K562 (cell line): ENCODE results near the gene ANKS1A. TPM values are rescaled to one million over a fixed set of nuclear protein-coding genes. Genes with fewer than 3 reads are reported as not detected.

Experiments used
- ARID1B ChIP-seq: fragments of 450-650 bp; IDR thresholded peaks from 2 replicates; pipeline ENCODE4 v1.6.1; 2016; ENCODE audit warnings: antibody characterized with exemption, mild to moderate bottlenecking, inconsistent platforms
- BCOR ChIP-seq: fragments of 450-650 bp; IDR thresholded peaks from 2 replicates; pipeline ENCODE4 v1.6.1; 2016
- CCNT2 ChIP-seq: IDR thresholded peaks from 2 replicates; pipeline ENCODE4 v1.6.1; 2011; ENCODE audit warnings: borderline replicate concordance, low read depth, mild to moderate bottlenecking, moderate library complexity, mixed read lengths, low read length; ENCODE audit not compliant: insufficient read length; ENCODE audit errors: extremely low read depth
- FOS ChIP-seq: IDR thresholded peaks from 3 replicates; pipeline ENCODE4 v1.6.1; 2011; ENCODE audit not compliant: insufficient read length; ENCODE audit errors: extremely low read depth
- HDGF ChIP-seq: fragments of 450-650 bp; IDR thresholded peaks from 2 replicates; pipeline ENCODE4 v1.6.1; 2016
- JUND ChIP-seq, 2 experiments: IDR thresholded peaks; 2 replicates in 1 of 2; 3 replicates in 1 of 2; pipeline ENCODE4 v1.6.1; 2011; ENCODE audit warnings: borderline replicate concordance in 2 of 2, low read depth in 2 of 2, low read length in 2 of 2, improper control_type of control experiment in 1 of 2, missing biosample characterization in 1 of 2, missing genetic modification characterization in 1 of 2, missing genetic modification reagents in 1 of 2
- POU5F1 ChIP-seq: fragments of 150-350 bp; IDR thresholded peaks from 2 replicates; pipeline ENCODE4 v1.6.1; 2014; ENCODE audit warnings: borderline replicate concordance, low read length, low read depth, mild to moderate bottlenecking; ENCODE audit not compliant: partially characterized antibody
- SP2 ChIP-seq: IDR thresholded peaks from 2 replicates; pipeline ENCODE4 v1.6.1; 2011; ENCODE audit warnings: mild to moderate bottlenecking, low read depth, low read length, moderate library complexity; ENCODE audit not compliant: poor library complexity, severe bottlenecking; ENCODE audit errors: extremely low read depth
- ZKSCAN3 ChIP-seq: fragments of 250-450 bp; sonication (Bioruptor Pico); IDR thresholded peaks from 2 replicates; pipeline ENCODE4 v1.4.0; 2020
- polyA plus RNA-seq, 8 experiments: library from polyadenylated mRNA; depleted of rRNA in 4 of 8; stranded (reverse) in 5 of 8; unstranded in 3 of 8; fragments of >200 nt; fragmentation: Nextera tagmentation in 2 of 8; fragmentation: Illumina TruSeq in 1 of 8; extraction: Ambion mirVana in 2 of 8; extraction: Trizol in 1 of 8; gene quantifications; 2 replicates each; pipeline versions ENCODE4 v1.2.1 to v1.2.3, GENCODE V29; 2011 to 2014; ENCODE audit warnings: inconsistent platforms in 1 of 8, missing spikeins in 1 of 8
- total RNA-seq, 7 experiments: library from RNA; depleted of rRNA in 6 of 7; stranded (reverse); fragments of >200 nt in 6 of 7; fragmentation: Illumina TruSeq in 2 of 7; extraction: Trizol in 2 of 7; gene quantifications; 2 replicates each; pipeline versions ENCODE4 v1.2.1 to v1.2.3, GENCODE V29; 2011 to 2021; ENCODE audit warnings: low replicate concordance in 1 of 7
- TF ChIP-seq, protein P1 (sequence below): IDR thresholded peaks from 3 replicates; pipeline ENCODE4 v1.6.1; 2011; ENCODE audit warnings: borderline replicate concordance, mild to moderate bottlenecking, moderate library complexity; ENCODE audit not compliant: insufficient read length; ENCODE audit errors: extremely low read depth
- TF ChIP-seq, protein P2 (sequence below): sonication (generic); formaldehyde crosslinking; IDR thresholded peaks from 2 replicates; pipeline ENCODE4 v1.8.0; 2022; ENCODE audit warnings: mild to moderate bottlenecking, missing genetic modification reagents
- TF ChIP-seq, protein P3 (sequence below), 2 experiments: fragments of 450-650 bp in 1 of 2; sonication (generic) in 1 of 2; formaldehyde crosslinking in 1 of 2; IDR thresholded peaks; 2 replicates each; pipeline versions ENCODE4 v1.7.1 to v1.9.0; 2016 to 2022; ENCODE audit warnings: inconsistent platforms in 1 of 2, mild to moderate bottlenecking in 1 of 2, missing genetic modification reagents in 1 of 2

The ANKS1A gene
- total and polyA plus RNA-seq, 9 of the 15 experiments (the other 6 are each of a cell fraction or from before 2014, with no cell fraction given) = 1.1 to 13.8 (median 5.3) TPM

DNA sequence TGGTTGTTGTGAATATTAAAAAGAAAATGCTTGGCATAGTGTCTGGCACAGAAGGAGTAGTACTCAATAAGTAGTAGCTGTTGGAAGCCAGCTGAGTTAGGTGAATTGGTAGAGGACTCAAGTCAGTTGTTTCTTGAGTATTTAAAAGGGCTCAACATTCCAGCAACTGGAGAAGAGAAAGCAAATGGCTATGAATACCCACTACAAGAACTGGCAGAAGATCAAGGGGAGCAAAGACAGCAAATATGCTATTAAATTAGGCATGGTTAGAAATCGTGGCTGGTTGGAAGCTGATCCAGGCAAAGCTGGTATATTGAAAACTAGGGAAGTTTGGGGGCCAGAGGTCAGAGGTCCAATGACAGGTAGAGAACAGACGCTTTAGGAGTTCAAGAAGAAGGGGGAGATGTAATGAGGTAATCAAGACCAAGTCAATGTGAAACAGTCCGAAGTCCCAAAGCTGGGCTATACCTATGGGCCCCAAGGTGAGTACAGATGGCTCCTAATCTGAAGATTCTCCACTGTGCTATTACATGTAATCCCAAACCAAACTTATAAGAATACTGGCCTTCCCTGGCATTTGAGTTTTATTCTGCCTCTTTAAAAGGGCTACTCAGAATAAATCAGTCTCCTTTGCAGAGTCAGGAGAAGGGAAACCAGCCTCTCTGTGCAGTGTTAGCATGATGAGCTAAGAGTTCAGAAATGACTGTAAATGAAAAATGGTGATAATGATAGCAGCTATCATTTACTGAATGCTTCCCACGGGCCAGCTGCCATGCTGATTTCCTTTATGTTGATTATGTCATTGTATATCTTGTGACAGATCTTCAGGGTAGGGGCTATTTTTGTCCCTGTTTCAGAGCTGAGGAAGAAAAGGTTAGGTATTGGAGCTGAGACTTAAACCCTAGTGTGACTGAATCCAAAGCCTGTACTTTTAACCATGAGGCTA, 122.3 kb downstream of the ANKS1A start (continued):
- TF ChIP-seq, protein P1, sequence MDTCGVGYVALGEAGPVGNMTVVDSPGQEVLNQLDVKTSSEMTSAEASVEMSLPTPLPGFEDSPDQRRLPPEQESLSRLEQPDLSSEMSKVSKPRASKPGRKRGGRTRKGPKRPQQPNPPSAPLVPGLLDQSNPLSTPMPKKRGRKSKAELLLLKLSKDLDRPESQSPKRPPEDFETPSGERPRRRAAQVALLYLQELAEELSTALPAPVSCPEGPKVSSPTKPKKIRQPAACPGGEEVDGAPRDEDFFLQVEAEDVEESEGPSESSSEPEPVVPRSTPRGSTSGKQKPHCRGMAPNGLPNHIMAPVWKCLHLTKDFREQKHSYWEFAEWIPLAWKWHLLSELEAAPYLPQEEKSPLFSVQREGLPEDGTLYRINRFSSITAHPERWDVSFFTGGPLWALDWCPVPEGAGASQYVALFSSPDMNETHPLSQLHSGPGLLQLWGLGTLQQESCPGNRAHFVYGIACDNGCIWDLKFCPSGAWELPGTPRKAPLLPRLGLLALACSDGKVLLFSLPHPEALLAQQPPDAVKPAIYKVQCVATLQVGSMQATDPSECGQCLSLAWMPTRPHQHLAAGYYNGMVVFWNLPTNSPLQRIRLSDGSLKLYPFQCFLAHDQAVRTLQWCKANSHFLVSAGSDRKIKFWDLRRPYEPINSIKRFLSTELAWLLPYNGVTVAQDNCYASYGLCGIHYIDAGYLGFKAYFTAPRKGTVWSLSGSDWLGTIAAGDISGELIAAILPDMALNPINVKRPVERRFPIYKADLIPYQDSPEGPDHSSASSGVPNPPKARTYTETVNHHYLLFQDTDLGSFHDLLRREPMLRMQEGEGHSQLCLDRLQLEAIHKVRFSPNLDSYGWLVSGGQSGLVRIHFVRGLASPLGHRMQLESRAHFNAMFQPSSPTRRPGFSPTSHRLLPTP = no peak
- TF ChIP-seq, protein P2, sequence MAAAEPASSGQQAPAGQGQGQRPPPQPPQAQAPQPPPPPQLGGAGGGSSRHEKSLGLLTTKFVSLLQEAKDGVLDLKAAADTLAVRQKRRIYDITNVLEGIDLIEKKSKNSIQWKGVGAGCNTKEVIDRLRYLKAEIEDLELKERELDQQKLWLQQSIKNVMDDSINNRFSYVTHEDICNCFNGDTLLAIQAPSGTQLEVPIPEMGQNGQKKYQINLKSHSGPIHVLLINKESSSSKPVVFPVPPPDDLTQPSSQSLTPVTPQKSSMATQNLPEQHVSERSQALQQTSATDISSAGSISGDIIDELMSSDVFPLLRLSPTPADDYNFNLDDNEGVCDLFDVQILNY (CRISPR knock-in tag) = no peak
- TF ChIP-seq ARID1B (no peak), ZKSCAN3 (CRISPR knock-in tag) (no peak), BCOR (no peak), POU5F1 (no peak), FOS (no peak), CCNT2 (no peak), JUND (IDR thresholded peaks at IDR 0.05; ENCODE audit: borderline replicate concordance, low read depth, low read length) (peak; percentile 47; the same call in 1 of the 2 replicates), JUND (tag; IDR thresholded peaks at IDR 0.05; ENCODE audit: borderline replicate concordance, low read depth, low read length) (no peak; the same call in 2 of the 3 replicates), SP2 (no peak), HDGF (no peak)
- TF ChIP-seq, protein P3, sequence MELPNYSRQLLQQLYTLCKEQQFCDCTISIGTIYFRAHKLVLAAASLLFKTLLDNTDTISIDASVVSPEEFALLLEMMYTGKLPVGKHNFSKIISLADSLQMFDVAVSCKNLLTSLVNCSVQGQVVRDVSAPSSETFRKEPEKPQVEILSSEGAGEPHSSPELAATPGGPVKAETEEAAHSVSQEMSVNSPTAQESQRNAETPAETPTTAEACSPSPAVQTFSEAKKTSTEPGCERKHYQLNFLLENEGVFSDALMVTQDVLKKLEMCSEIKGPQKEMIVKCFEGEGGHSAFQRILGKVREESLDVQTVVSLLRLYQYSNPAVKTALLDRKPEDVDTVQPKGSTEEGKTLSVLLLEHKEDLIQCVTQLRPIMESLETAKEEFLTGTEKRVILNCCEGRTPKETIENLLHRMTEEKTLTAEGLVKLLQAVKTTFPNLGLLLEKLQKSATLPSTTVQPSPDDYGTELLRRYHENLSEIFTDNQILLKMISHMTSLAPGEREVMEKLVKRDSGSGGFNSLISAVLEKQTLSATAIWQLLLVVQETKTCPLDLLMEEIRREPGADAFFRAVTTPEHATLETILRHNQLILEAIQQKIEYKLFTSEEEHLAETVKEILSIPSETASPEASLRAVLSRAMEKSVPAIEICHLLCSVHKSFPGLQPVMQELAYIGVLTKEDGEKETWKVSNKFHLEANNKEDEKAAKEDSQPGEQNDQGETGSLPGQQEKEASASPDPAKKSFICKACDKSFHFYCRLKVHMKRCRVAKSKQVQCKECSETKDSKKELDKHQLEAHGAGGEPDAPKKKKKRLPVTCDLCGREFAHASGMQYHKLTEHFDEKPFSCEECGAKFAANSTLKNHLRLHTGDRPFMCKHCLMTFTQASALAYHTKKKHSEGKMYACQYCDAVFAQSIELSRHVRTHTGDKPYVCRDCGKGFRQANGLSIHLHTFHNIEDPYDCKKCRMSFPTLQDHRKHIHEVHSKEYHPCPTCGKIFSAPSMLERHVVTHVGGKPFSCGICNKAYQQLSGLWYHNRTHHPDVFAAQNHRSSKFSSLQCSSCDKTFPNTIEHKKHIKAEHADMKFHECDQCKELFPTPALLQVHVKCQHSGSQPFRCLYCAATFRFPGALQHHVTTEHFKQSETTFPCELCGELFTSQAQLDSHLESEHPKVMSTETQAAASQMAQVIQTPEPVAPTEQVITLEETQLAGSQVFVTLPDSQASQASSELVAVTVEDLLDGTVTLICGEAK (IDR thresholded peaks at IDR 0.05) = no peak
- TF ChIP-seq, protein P3 (CRISPR knock-in tag; IDR thresholded peaks at IDR 0.05) = no peak
